SK-N-MC (cell line): Measurements from ENCODE around the gene C19orf81.

Source experiments
- DNase-seq: peaks from one replicate; pipeline ENCODE4 v3.0.0-alpha.2; 2011; ENCODE audit warnings: low read depth, low spot score
- H3K27ac ChIP-seq: fragments of 200-600 bp; sonication (generic); 2 replicates; pipeline ENCODE4 v1.5.1; 2016; ENCODE audit warnings: mixed run types
- H3K36me3 ChIP-seq: fragments of 200-600 bp; sonication (generic); 2 replicates; pipeline ENCODE4 v1.6.1; 2017; ENCODE audit warnings: antibody characterized with exemption, low read length, mixed read lengths; ENCODE audit not compliant: insufficient read depth
- H3K4me3 ChIP-seq: fragments of 200-600 bp; sonication (generic); 2 replicates; pipeline ENCODE4 v1.5.1; 2016
- H3K9ac ChIP-seq: fragments of 200-600 bp; sonication (generic); 2 replicates; pipeline ENCODE4 v1.8.0; 2017; ENCODE audit warnings: mixed run types, mixed read lengths; ENCODE audit not compliant: insufficient read length
- H3K9me3 ChIP-seq: fragments of 200-600 bp; sonication (generic); 2 replicates; pipeline ENCODE4 v1.6.1; 2017; ENCODE audit warnings: low read depth, mild to moderate bottlenecking, antibody characterized with exemption, low read length, moderate library complexity, mixed read lengths
- EZH2 ChIP-seq: fragments of 200-600 bp; sonication (generic); IDR thresholded peaks from one replicate; pipeline ENCODE4 v1.6.1; 2017; ENCODE audit warnings: antibody characterized with exemption
- FOXP2 ChIP-seq: optimal IDR thresholded peaks from 2 replicates; pipeline ENCODE3; 2011; ENCODE audit warnings: mild to moderate bottlenecking, moderate library complexity; ENCODE audit not compliant: insufficient read depth; ENCODE audit errors: extremely low read length, control extremely low read depth
- POLR2AphosphoS5 ChIP-seq: IDR thresholded peaks from 2 replicates; pipeline ENCODE4 v1.6.1; 2012; ENCODE audit warnings: mild to moderate bottlenecking, low read depth, low read length, borderline replicate concordance

The C19orf81 gene

DNA sequence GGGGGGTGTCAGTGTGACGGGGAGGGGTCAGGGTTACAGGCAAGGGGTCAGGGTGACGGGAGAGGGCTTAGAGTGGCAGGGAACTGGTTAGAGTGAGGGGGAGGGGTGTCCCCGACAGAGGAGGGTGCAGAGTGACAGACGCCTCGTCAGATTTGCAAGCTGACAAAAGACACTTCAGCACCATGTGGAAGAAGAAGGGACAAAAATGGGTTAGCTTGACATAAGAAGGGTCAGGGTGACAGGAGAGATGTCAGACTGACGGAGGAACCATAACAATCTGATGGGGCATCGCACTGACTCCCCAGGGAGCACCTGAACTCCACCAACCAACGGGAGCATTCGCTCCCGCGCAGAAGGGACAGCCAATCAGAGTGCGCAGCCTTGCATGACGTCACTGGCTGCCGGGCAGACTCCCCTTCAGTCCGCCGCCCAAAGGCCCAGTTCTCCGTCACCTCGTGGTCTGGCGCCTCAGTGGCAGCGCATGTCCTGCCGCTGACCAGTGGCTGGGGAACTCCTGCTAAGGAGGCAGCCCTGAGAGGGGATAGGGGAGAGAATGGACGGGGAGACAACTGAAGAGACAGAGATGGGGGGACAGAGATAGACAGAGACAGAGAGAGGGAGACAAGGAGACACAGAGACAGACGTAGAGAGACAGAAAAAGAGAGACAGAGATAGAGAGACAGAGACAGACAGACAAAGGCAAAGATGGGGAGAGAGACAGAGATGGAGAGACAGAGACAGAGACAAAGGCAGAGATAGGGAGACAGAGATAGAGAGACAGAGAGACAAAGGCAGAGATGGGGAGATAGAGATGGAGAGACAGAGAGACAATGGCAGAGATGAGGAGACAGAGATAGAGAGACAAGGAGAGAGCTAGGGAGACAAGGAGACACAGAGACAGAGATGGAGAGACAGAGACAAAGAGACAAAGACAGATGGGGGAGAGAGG, 30.2 kb downstream of the C19orf81 start:
- Histone ChIP-seq H3K4me3 (no peak overlapping the region), H3K9ac (no peak overlapping the region), H3K27ac (no peak overlapping the region), H3K36me3 (no peaks in the 10 kb centered on the region), H3K9me3 (no peaks in the 10 kb centered on the region)
- TF ChIP-seq POLR2AphosphoS5 (no peak), EZH2 (no peak), FOXP2 (no peak)
- DNase-seq: no peak

DNA sequence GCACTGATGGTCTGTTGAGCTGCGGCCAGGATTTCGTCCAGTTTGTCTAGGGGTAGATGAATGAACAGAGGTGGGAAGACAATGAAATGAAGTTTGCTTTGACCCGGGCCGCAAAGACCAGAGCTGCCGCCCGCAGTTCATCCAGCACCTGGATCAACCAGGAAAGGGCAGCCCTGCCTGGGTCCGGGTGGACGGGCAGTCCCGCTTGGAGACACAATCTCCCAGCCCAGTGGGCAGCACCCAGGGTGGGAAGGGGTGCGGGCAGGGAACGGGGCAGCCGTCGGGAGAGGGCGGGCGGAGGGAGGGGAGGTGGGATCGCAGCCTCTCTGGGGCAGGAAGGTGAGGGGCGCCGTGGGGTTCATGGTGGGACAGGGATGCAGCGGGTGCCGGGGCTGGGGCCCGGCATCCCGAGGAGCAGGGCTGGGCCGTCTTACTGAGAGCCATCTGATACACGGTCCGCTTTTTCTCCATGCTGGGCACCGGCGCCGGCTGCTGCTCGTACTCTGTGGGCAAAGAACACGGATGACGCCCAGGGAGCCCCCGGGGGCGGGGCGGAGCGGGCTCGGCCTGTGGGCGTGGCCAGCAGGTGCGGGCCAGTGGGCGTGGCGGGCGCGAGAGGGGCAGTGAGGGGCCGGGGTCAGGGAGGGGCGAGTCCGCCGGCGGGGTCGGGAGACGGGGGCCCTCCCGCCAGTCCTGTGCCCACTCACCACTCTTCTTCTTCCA, 37.2 kb downstream of the C19orf81 start:
- no peak overlapping the region for H3K9ac ChIP-seq
- H3K36me3 ChIP-seq: no peaks in the 10 kb centered on the region
- H3K4me3 ChIP-seq: no peak overlapping the region
- no peak overlapping the region for H3K27ac ChIP-seq
- DNase-seq: no peak
- H3K9me3 ChIP-seq: no peaks in the 10 kb centered on the region
- TF ChIP-seq FOXP2 (no peak), EZH2 (no peak), POLR2AphosphoS5 (no peak)

DNA sequence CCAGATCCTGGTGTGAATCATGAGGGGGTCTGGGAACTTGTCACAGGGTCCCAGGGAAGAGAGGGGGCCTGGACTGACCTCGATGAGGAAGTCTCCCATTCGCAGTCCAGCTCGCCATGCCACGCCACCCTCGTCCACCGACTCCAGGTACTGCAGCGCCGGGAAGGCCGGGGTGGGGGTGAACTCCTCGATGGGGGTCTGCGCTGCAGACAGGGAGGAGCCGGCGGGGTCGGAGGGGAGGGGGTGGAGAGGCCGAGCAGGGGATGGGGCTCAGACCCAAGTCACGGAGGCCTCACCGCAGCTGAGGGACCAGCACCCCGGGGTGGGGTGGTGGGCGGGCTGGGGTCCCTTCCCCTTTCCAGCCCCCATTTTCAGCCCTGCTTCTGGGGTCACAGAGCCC, 39.5 kb downstream of the C19orf81 start:
- Histone ChIP-seq H3K9ac (no peak overlapping the region), H3K9me3 (no peaks in the 10 kb centered on the region), H3K36me3 (no peaks in the 10 kb centered on the region), H3K27ac (no peak overlapping the region), H3K4me3 (no peak overlapping the region)
- DNase-seq: no peak
- TF ChIP-seq FOXP2 (no peak), POLR2AphosphoS5 (no peak), EZH2 (no peak)

DNA sequence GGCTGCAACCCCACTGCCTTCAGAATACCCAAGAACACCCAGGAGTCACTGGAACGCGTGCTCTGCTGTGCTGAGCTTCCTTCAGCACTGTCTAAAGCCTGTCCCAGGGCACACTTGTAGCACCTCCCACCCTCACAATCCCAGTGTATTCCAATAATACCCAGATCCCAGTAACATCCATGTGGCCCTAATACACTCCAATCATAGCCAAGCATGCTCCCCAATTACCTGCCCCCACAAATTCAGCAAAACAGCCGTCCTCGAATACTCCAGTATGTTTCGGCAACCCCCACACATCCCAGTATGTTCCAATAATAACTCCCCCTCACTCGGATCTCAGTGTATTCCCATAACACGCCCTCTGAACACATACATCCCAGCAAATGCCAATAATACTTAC, 41.2 kb downstream of the C19orf81 start:
- Histone ChIP-seq H3K27ac (no peak overlapping the region), H3K36me3 (no peaks in the 10 kb centered on the region), H3K9me3 (no peaks in the 10 kb centered on the region), H3K9ac (no peak overlapping the region), H3K4me3 (no peak overlapping the region)
- TF ChIP-seq POLR2AphosphoS5 (no peak), EZH2 (no peak), FOXP2 (no peak)
- no peak for DNase-seq

DNA sequence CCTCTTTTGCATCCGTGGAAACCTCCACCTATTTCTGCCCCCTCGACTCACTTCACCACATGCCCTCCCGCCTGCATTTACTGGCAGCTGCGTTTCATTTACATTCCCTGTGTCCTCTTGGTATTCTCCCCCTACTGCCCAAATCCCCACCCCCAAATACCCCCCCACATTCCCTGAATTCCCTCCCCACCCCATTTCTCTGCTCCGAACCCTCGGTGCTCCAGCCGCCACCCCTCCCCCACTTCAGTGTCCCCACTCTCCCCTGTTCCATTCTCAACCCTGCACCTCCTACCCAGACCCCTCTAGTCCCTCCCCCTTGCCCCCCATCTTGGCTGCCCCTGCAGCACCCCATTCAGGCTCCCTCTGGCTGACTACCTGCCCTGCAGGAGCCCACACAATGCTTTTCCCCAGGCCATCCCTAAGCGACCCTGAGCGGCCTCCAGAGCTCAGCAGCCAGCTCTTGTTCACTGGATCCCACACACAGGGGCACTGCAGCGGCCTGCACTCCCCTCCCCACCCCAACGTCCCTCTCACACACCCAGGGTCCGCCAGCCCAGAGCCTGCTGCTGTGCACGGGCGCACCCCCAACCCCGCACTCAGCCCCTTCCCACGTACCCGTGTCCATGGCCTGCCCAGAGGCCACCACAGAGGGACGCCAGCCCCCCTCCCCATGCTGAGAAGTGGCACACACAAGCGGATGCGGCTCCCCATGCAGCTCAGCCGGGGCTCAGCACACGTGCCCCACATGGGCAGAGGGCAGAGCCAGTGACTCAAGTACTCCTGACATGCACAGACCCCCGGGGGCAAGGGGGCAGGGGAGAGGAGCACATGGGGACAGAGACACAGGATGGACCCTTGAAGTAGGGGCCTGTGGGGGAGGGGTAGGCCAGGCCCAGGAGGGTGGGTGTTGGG, 44.1 kb downstream of the C19orf81 start:
- Histone ChIP-seq H3K27ac (no peak overlapping the region), H3K4me3 (no peak overlapping the region), H3K36me3 (no peaks in the 10 kb centered on the region), H3K9me3 (no peaks in the 10 kb centered on the region), H3K9ac (no peak overlapping the region)
- no peak for DNase-seq
- TF ChIP-seq FOXP2 (no peak), EZH2 (no peak), POLR2AphosphoS5 (no peak)

DNA sequence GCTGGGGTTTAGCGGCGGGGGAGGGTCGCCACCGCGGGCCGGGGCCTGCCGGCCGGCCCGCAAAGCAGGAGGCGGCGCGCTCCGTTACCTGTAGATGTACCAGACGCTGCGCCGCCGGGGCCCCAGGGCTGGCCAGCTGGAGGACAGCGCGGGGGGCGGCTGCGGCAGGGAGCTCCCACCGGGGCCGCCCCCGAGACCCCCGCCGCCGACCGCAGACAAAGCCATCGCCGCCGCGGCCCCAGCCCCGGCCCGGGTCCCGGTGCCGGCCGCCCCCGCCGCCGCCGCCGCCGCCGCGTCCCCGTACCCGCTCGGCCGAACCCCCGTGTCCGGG, 45.5 kb downstream of the C19orf81 start:
- Histone ChIP-seq H3K36me3 (no peaks in the 10 kb centered on the region), H3K9ac (no peak overlapping the region), H3K9me3 (no peaks in the 10 kb centered on the region), H3K4me3 (no peak overlapping the region), H3K27ac (no peak overlapping the region)
- DNase-seq: no peak
- TF ChIP-seq POLR2AphosphoS5 (no peak), EZH2 (no peak), FOXP2 (no peak)

DNA sequence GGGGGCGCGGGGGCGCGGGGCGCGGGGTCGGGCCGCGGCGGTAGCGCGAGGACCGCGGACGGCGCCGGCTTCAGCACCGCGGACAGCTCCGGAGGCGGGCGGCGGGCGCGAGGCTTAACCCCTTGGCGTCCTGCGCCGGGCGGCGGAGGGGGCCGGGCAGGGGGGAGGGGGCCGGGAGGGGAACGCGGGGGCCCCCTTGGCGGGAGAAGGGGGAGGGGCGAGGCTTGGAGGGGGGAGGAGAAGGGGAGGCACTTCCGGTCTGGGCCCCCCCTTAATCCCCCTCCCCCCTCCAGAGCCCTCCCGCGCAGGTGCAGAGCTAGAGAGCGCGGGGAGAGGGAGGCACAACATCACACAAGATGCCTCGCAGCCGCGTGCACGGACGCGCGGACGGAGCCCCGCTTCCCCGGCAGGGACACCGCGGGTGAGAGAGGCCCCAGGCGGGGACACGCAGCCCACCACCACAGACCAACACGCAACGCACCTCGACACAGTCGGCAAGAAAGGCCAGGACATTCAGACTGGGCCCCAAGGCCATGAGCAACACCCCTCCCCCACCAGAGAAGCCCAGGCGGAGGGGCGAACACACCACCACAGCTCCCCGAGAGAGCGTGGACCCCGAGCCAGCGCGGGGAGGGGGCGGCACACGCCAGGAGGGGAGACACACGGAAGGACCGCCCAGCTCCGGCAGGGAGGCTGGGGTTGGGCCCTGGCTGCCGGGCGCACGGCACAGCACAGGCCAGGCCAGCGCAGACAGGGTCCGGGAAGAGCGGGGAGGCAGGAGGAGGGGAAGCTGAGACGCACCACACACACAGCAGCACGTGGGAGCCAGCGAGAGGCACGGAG, 46.2 kb downstream of the C19orf81 start:
- TF ChIP-seq POLR2AphosphoS5 (no peak), EZH2 (no peak), FOXP2 (no peak)
- H3K4me3 ChIP-seq: no peak overlapping the region
- no peak overlapping the region for H3K27ac ChIP-seq
- H3K36me3 ChIP-seq: no peaks in the 10 kb centered on the region
- DNase-seq: no peak
- no peak overlapping the region for H3K9ac ChIP-seq
- H3K9me3 ChIP-seq: no peaks in the 10 kb centered on the region

DNA sequence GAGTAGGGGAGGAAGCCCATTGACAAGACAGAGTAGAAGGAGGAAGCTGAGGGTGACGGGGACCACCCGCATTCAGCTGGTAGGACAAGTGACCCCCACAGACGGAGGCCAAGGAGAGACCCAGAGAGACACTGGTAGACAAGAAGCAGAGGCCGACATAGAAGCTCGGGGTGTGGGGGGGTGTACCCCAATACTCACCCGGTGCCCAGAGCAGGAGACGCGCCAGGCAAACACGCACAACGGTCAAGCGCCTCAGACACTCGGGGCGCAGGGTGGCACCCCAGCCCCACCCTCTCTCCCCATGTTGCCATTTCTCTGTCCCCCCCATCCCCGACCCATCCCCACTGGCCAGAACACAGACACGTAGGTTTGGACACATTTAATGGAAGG, 46.8 kb downstream of the C19orf81 start:
- no peak overlapping the region for H3K4me3 ChIP-seq
- H3K36me3 ChIP-seq: no peaks in the 10 kb centered on the region
- no peaks in the 10 kb centered on the region for H3K9me3 ChIP-seq
- DNase-seq: no peak
- H3K27ac ChIP-seq: no peak overlapping the region
- H3K9ac ChIP-seq: no peak overlapping the region
- no peak for TF ChIP-seq EZH2
- TF ChIP-seq POLR2AphosphoS5: no peak
- no peak for TF ChIP-seq FOXP2
